GM19240 (cell line): ENCODE data around the gene FRYL.

ENCODE experiments used
- DNase-seq: peaks from one replicate; pipeline ENCODE4 v3.0.0; 2011; ENCODE audit warnings: low spot score; ENCODE audit not compliant: insufficient read length

The FRYL gene

GRCh38 chr4:48564151-48564550, 215.9 kb downstream of the FRYL start:
- no peak for DNase-seq

- no peak for DNase-seq
Observed at GRCh38 chr4:48558819-48559218, 221.3 kb downstream of the FRYL start.

GRCh38 chr4:48558026-48558425, 222.1 kb downstream of the FRYL start:
- DNase-seq: no peak

- DNase-seq: no peak
Observed at GRCh38 chr4:48557478-48557877, 222.6 kb downstream of the FRYL start.

GRCh38 chr4:48556268-48556667, 223.8 kb downstream of the FRYL start:
- no peak for DNase-seq

- no peak for DNase-seq
Observed at GRCh38 chr4:48554606-48555005, 225.5 kb downstream of the FRYL start.

GRCh38 chr4:48553720-48554119, 226.4 kb downstream of the FRYL start:
- no peak for DNase-seq

- no peak for DNase-seq
Observed at GRCh38 chr4:48546336-48546735, 233.7 kb downstream of the FRYL start.

- no peak for DNase-seq
Observed at GRCh38 chr4:48543796-48544195, 236.3 kb downstream of the FRYL start.

GRCh38 chr4:48542888-48543287, 237.2 kb downstream of the FRYL start:
- no peak for DNase-seq

GRCh38 chr4:48539597-48539996, 240.5 kb downstream of the FRYL start:
- no peak for DNase-seq

- DNase-seq: no peak
Observed at GRCh38 chr4:48538358-48538757, 241.7 kb downstream of the FRYL start.

GRCh38 chr4:48526406-48526805, 253.7 kb downstream of the FRYL start:
- no peak for DNase-seq

- DNase-seq: no peak
Observed at GRCh38 chr4:48518143-48518542, 261.9 kb downstream of the FRYL start.

GRCh38 chr4:48509543-48509942, 270.5 kb downstream of the FRYL start:
- DNase-seq: no peak

- no peak for DNase-seq
Observed at GRCh38 chr4:48506716-48507115, 273.4 kb downstream of the FRYL start.

GRCh38 chr4:48504352-48504751, 275.7 kb downstream of the FRYL start:
- no peak for DNase-seq

GRCh38 chr4:48504026-48504330, 276.1 kb downstream of the FRYL start:
- DNase-seq: no peak

GRCh38 chr4:48503233-48504025, 276.6 kb downstream of the FRYL start:
- DNase-seq: no peak

GRCh38 chr4:48499551-48500066, 280.5 kb downstream of the FRYL start:
- no peak for DNase-seq

- DNase-seq: no peak
Observed at GRCh38 chr4:48498895-48499294, 281.2 kb downstream of the FRYL start.

GRCh38 chr4:48495941-48496340, 284.1 kb downstream of the FRYL start:
- DNase-seq: no peak

GRCh38 chr4:48493452-48494100, 286.5 kb downstream of the FRYL start:
- DNase-seq: no peak
